Bone marrow (tissue), 2 donors: ENCODE results near the gene ADARB2.
"Not testable (repeated sequence)": the region's sequence is repeated elsewhere in the genome, so short reads cannot be mapped to it uniquely, and the experiment has no call there.

ENCODE experiments used
- DNase-seq, 2 donors: peaks; one replicate each; lab custom pipeline; 2025; lab: John Stamatoyannopoulos, UW

ADARB2 gene

GRCh38 chr10:1367938-1368841 is 369.1 kb downstream of the ADARB2 start:
- no peak for DNase-seq

- DNase-seq, result no peak
These were observed 370.4 kb downstream of the ADARB2 start for GRCh38 chr10:1366811-1367425.

- no peak for DNase-seq
These were observed 371.0 kb downstream of the ADARB2 start for GRCh38 chr10:1366322-1366691.

GRCh38 chr10:1365540-1366321 is 371.6 kb downstream of the ADARB2 start:
- no peak for DNase-seq

- no peak for DNase-seq
These were observed 373.0 kb downstream of the ADARB2 start for GRCh38 chr10:1364151-1364910.

GRCh38 chr10:1363446-1364121 is 373.7 kb downstream of the ADARB2 start:
- no peak for DNase-seq

GRCh38 chr10:1362589-1363445 is 374.5 kb downstream of the ADARB2 start:
- no peak for DNase-seq

- no peak for DNase-seq
These were observed 375.8 kb downstream of the ADARB2 start for GRCh38 chr10:1361411-1362105.

- no peak for DNase-seq
These were observed 376.7 kb downstream of the ADARB2 start for GRCh38 chr10:1360558-1361164.

GRCh38 chr10:1360011-1360557 is 377.2 kb downstream of the ADARB2 start:
- DNase-seq, result no peak

GRCh38 chr10:1359626-1359955 is 377.7 kb downstream of the ADARB2 start:
- no peak for DNase-seq

- DNase-seq, result no peak
These were observed 378.3 kb downstream of the ADARB2 start for GRCh38 chr10:1358860-1359625.

- no peak for DNase-seq
These were observed 379.2 kb downstream of the ADARB2 start for GRCh38 chr10:1358147-1358546.

- DNase-seq, result no peak
These were observed 381.0 kb downstream of the ADARB2 start for GRCh38 chr10:1356349-1356748.

GRCh38 chr10:1354809-1355710 is 382.3 kb downstream of the ADARB2 start:
- DNase-seq, result no peak

GRCh38 chr10:1352296-1352695 is 385.0 kb downstream of the ADARB2 start:
- not testable (repeated sequence) for DNase-seq

- no peak for DNase-seq
These were observed 388.6 kb downstream of the ADARB2 start for GRCh38 chr10:1348773-1349050.
